H9 (cell line): Measurements from ENCODE around the gene LGMN. TPM values are rescaled to one million over a fixed set of nuclear protein-coding genes. Genes with fewer than 3 reads are reported as not detected.

Source experiments
- DNase-seq: peaks from one replicate; pipeline ENCODE4 v3.0.0-alpha.2; 2017
- H2AFZ ChIP-seq: one replicate; pipeline ENCODE4 v1.6.1; 2013; ENCODE audit warnings: mild to moderate bottlenecking, low read length, control low read depth, moderate library complexity
- H2AK5ac ChIP-seq: 2 replicates; pipeline ENCODE4 v1.6.1; 2013; ENCODE audit warnings: low read length, control low read depth, mixed read lengths; ENCODE audit not compliant: insufficient read length
- H2BK120ac ChIP-seq: one replicate; pipeline ENCODE4 v1.6.1; 2013; ENCODE audit warnings: low read depth, mild to moderate bottlenecking, low read length, control low read depth, inconsistent platforms; ENCODE audit not compliant: poor library complexity, severe bottlenecking
- H2BK12ac ChIP-seq: 2 replicates; pipeline ENCODE4 v1.6.1; 2013; ENCODE audit warnings: low read length, control low read depth, mixed read lengths, low read depth; ENCODE audit not compliant: insufficient read length
- H2BK15ac ChIP-seq: 2 replicates; pipeline ENCODE4 v1.6.1; 2013; ENCODE audit warnings: low read depth, low read length, control low read depth
- H2BK20ac ChIP-seq: one replicate; pipeline ENCODE4 v1.6.1; 2013; ENCODE audit warnings: low read depth, mild to moderate bottlenecking, low read length, control low read depth, inconsistent platforms; ENCODE audit not compliant: poor library complexity, severe bottlenecking
- H2BK5ac ChIP-seq: 2 replicates; pipeline ENCODE4 v1.6.1; 2013; ENCODE audit warnings: low read length, control low read depth, mixed read lengths; ENCODE audit not compliant: insufficient read length
- H3K14ac ChIP-seq: 2 replicates; pipeline ENCODE4 v1.6.1; 2013; ENCODE audit warnings: low read length, control low read depth; ENCODE audit not compliant: insufficient read depth
- H3K18ac ChIP-seq: 2 replicates; pipeline ENCODE4 v1.6.1; 2013; ENCODE audit warnings: low read depth, mild to moderate bottlenecking, mixed read lengths, low read length, control low read depth; ENCODE audit not compliant: insufficient read length
- H3K23ac ChIP-seq: 2 replicates; pipeline ENCODE4 v1.6.1; 2013; ENCODE audit warnings: low read length, control low read depth, mixed read lengths, low read depth; ENCODE audit not compliant: insufficient read length
- H3K23me2 ChIP-seq: 2 replicates; pipeline ENCODE4 v1.6.1; 2013; ENCODE audit warnings: low read depth, mild to moderate bottlenecking, mixed read lengths, low read length, control low read depth; ENCODE audit not compliant: insufficient read length, poor library complexity, severe bottlenecking
- H3K27ac ChIP-seq: 2 replicates; pipeline ENCODE4 v1.5.1; 2013; ENCODE audit warnings: low read length, control low read depth, mixed read lengths, low read depth; ENCODE audit not compliant: insufficient read length
- H3K27me3 ChIP-seq: 2 replicates; pipeline ENCODE4 v1.6.1; 2013; ENCODE audit warnings: low read length, control low read depth, inconsistent platforms; ENCODE audit not compliant: insufficient read depth
- H3K4ac ChIP-seq: 2 replicates; pipeline ENCODE4 v1.6.1; 2013; ENCODE audit warnings: low read depth, mild to moderate bottlenecking, control low read depth, inconsistent platforms, low read length, moderate library complexity
- H3K4me1 ChIP-seq: 2 replicates; pipeline ENCODE4 v1.6.1; 2013; ENCODE audit warnings: low read length, control low read depth, inconsistent platforms; ENCODE audit not compliant: insufficient read depth
- H3K4me2 ChIP-seq: 2 replicates; pipeline ENCODE4 v1.6.1; 2013; ENCODE audit warnings: low read length, control low read depth, mixed read lengths; ENCODE audit not compliant: insufficient read length, insufficient read depth
- H3K56ac ChIP-seq: 2 replicates; pipeline ENCODE4 v1.6.1; 2013; ENCODE audit warnings: low read depth, mild to moderate bottlenecking, mixed read lengths, low read length, control low read depth; ENCODE audit not compliant: insufficient read length
- H3K79me1 ChIP-seq: 2 replicates; pipeline ENCODE4 v1.6.1; 2013; ENCODE audit warnings: low read depth, mild to moderate bottlenecking, moderate library complexity, low read length, control low read depth, inconsistent platforms; ENCODE audit not compliant: insufficient read depth, poor library complexity, severe bottlenecking
- H3K79me2 ChIP-seq: 2 replicates; pipeline ENCODE4 v1.6.1; 2013; ENCODE audit warnings: low read length, control low read depth, inconsistent platforms; ENCODE audit not compliant: insufficient read depth
- H3K9ac ChIP-seq: 2 replicates; pipeline ENCODE4 v1.6.1; 2013; ENCODE audit warnings: low read length, control low read depth, mixed read lengths; ENCODE audit not compliant: insufficient read length; ENCODE audit errors: extremely low read depth
- H3K9me3 ChIP-seq: one replicate; pipeline ENCODE4 v1.6.1; 2013; ENCODE audit warnings: low read depth, low read length, inconsistent platforms; ENCODE audit not compliant: control insufficient read depth
- H3T11ph ChIP-seq: one replicate; pipeline ENCODE4 v1.6.1; 2013; ENCODE audit warnings: mild to moderate bottlenecking, low read length, control low read depth, inconsistent platforms
- H4K20me1 ChIP-seq: one replicate; pipeline ENCODE4 v1.6.1; 2013; ENCODE audit not compliant: control insufficient read depth, insufficient read length, insufficient read depth
- H4K5ac ChIP-seq: 2 replicates; pipeline ENCODE4 v1.6.1; 2013; ENCODE audit warnings: low read depth, mild to moderate bottlenecking, mixed read lengths, low read length, control low read depth; ENCODE audit not compliant: insufficient read length
- H4K8ac ChIP-seq: replicated peaks from 2 replicates; pipeline ENCODE4 v1.6.1; 2013; ENCODE audit warnings: low read length, control low read depth, mixed read lengths, low read depth; ENCODE audit not compliant: insufficient read length
- H4K91ac ChIP-seq: 2 replicates; pipeline ENCODE4 v1.6.1; 2013; ENCODE audit warnings: low read depth, mild to moderate bottlenecking, moderate library complexity, mixed read lengths, low read length, control low read depth; ENCODE audit not compliant: insufficient read length
- H3K27ac Mint-ChIP-seq, 3 experiments: 2 replicates in 2 of 3; 3 replicates in 1 of 3; pipeline ENCODE4 v1.8.0; 2020 to 2021; ENCODE audit warnings: mixed read lengths in 3 of 3, mild to moderate bottlenecking in 1 of 3, moderate library complexity in 1 of 3
- H3K27me3 Mint-ChIP-seq: 2 replicates; pipeline ENCODE4 v1.8.0; 2021; ENCODE audit warnings: low read depth, mild to moderate bottlenecking, moderate library complexity, mixed read lengths
- H3K36me3 Mint-ChIP-seq, 3 experiments: 2 replicates in 2 of 3; 3 replicates in 1 of 3; pipeline ENCODE4 v1.8.0; 2020 to 2021; ENCODE audit warnings: low read depth in 3 of 3, mixed read lengths in 3 of 3; ENCODE audit not compliant: insufficient read depth in 1 of 3
- H3K4me1 Mint-ChIP-seq, 2 experiments: 2 replicates each; pipeline ENCODE4 v1.8.0; 2020; ENCODE audit warnings: mixed read lengths in 2 of 2
- H3K4me3 Mint-ChIP-seq, 2 experiments: 2 replicates in 1 of 2; 3 replicates in 1 of 2; pipeline ENCODE4 v1.8.0; 2020 to 2021; ENCODE audit warnings: mild to moderate bottlenecking in 2 of 2, mixed read lengths in 2 of 2, moderate library complexity in 1 of 2
- H3K9me3 Mint-ChIP-seq, 2 experiments: 2 replicates in 1 of 2; 3 replicates in 1 of 2; pipeline ENCODE4 v1.8.0; 2020; ENCODE audit warnings: mild to moderate bottlenecking in 2 of 2, mixed read lengths in 2 of 2, moderate library complexity in 1 of 2
- CTCF ChIP-seq: fragments of 200-600 bp; sonication (generic); conservative IDR thresholded peaks from 3 replicates; pipeline ENCODE4 v1.8.0; 2021; ENCODE audit warnings: antibody characterized with exemption, mild to moderate bottlenecking
- WGBS: extraction: QIAGEN DNeasy Blood & Tissue Kit; methylation state at CpG from one replicate; pipeline ENCODE4 v1.1.7; 2013; ENCODE audit warnings: missing lambda C conversion rate, low lambda C conversion rate, mixed read lengths; ENCODE audit not compliant: insufficient read length; ENCODE audit errors: extremely low coverage; 5-methylcytosine and 5-hydroxymethylcytosine counted together
- total RNA-seq: library from RNA; stranded (reverse); gene quantifications from 2 replicates; pipeline ENCODE4 v1.2.1, GENCODE V29; 2021

The LGMN gene
- total RNA-seq, 1 experiment from 2014 or later: 55.3 TPM

- no peak overlapping the region for H3K4ac ChIP-seq
- H3K27me3 ChIP-seq: no peaks in the 10 kb centered on the region
- peak; percentile 60 for DNase-seq
- H3K9ac ChIP-seq: no peak overlapping the region
- no peak overlapping the region for H4K91ac ChIP-seq
- no peak overlapping the region for H3K56ac ChIP-seq
- no peaks in the 10 kb centered on the region for H3K79me2 ChIP-seq
- TF ChIP-seq CTCF: no peak
- no peaks in the 10 kb centered on the region for H4K20me1 ChIP-seq
- no peak overlapping the region for H3K18ac ChIP-seq
- H3K4me2 ChIP-seq: no peak overlapping the region
- no peak overlapping the region for H3K23ac ChIP-seq
- H4K8ac ChIP-seq: no peak overlapping the region
- no peaks in the 10 kb centered on the region for H3K4me1 ChIP-seq
- no peak overlapping the region for H2AFZ ChIP-seq
- H3K27ac ChIP-seq: no peak overlapping the region
- no peaks in the 10 kb centered on the region for H3K27me3 Mint-ChIP-seq
- H3K9me3 Mint-ChIP-seq: no peaks in the 10 kb centered on the region
- H3T11ph ChIP-seq: no peak overlapping the region
- no peak overlapping the region for H2BK15ac ChIP-seq
- no peak overlapping the region for H4K5ac ChIP-seq
- H2AK5ac ChIP-seq: no peak overlapping the region
- H3K4me1 Mint-ChIP-seq: peaks cover 13 to 17% of the 10 kb centered on the region in 2 experiments
- no peak overlapping the region for H3K14ac ChIP-seq
- no peak overlapping the region for H2BK5ac ChIP-seq
- no peaks in the 10 kb centered on the region for H3K79me1 ChIP-seq
- H3K4me3 Mint-ChIP-seq: no peak overlapping the region
- H2BK20ac ChIP-seq: no peak overlapping the region
- no peak overlapping the region for H2BK12ac ChIP-seq
- H3K23me2 ChIP-seq: no peaks in the 10 kb centered on the region
- H3K36me3 Mint-ChIP-seq: peaks cover 0 to 3% (median 2%) of the 10 kb centered on the region in 3 experiments; a peak in 1 of 7 replicates
- no peak overlapping the region for H2BK120ac ChIP-seq
- WGBS: no CpG with 5 or more reads among the region's 8 CpGs
- H3K27ac Mint-ChIP-seq: peak overlapping the region; percentile 30 to 82 (median 51); a peak in 3 of 7 replicates
- no peaks in the 10 kb centered on the region for H3K9me3 ChIP-seq
Observed at GRCh38 chr14:92665661-92666110, 82.7 kb downstream of the LGMN start.
